Ovary (tissue), 3 donors: ENCODE data around the gene GCN1.

Experiments
- EP300 ChIP-seq: sonication (generic); formaldehyde crosslinking; IDR thresholded peaks from one replicate; pipeline ENCODE4 v1.6.1; 2017; ENCODE audit warnings: antibody characterized with exemption
- POLR2A ChIP-seq: fragments of 450-650 bp; IDR thresholded peaks from one replicate; pipeline ENCODE4 v1.6.1; 2017; ENCODE audit warnings: antibody characterized with exemption, mild to moderate bottlenecking, moderate library complexity
- TF ChIP-seq, protein P1 (sequence below), 3 donors: fragments of 450-650 bp in 2 of 3; fragments of 200-600 bp in 1 of 3; IDR thresholded peaks; one replicate each; pipeline versions ENCODE4 v1.5.1 to v1.8.0; 2016 to 2022; ENCODE audit warnings: antibody characterized with exemption in 3 of 3, mild to moderate bottlenecking in 1 of 3
- donor health status: DM: no; HTN: no; CAD: no.

DNA sequence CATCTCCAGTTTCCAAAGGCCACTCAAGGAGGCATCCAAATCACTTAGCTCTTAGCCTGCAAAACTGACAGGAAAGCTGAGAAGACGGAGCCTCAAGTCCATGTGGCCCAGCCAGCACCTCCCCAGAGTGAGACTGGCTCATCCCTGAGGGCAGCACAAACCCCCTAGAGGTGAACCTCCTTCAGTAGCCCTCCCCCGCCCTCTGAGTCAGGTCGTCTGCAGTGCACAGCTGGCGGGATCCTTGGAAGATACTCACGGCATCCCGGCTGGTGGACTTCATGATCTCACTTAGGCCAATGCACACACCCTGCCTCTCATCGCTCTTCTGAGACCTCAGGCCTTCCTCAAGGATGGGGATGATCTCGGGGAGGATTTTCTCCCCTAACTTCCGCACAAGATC lies 53.9 kb downstream of the GCN1 start:
- TF ChIP-seq, protein P1, sequence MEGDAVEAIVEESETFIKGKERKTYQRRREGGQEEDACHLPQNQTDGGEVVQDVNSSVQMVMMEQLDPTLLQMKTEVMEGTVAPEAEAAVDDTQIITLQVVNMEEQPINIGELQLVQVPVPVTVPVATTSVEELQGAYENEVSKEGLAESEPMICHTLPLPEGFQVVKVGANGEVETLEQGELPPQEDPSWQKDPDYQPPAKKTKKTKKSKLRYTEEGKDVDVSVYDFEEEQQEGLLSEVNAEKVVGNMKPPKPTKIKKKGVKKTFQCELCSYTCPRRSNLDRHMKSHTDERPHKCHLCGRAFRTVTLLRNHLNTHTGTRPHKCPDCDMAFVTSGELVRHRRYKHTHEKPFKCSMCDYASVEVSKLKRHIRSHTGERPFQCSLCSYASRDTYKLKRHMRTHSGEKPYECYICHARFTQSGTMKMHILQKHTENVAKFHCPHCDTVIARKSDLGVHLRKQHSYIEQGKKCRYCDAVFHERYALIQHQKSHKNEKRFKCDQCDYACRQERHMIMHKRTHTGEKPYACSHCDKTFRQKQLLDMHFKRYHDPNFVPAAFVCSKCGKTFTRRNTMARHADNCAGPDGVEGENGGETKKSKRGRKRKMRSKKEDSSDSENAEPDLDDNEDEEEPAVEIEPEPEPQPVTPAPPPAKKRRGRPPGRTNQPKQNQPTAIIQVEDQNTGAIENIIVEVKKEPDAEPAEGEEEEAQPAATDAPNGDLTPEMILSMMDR (IDR thresholded peaks at IDR 0.05) = no peak
- TF ChIP-seq EP300 = no peak
- TF ChIP-seq POLR2A = no peak
